GM19023 (cell line): ENCODE measurements around the gene ATF6B.

Experiments used
- ATAC-seq: cut with Tn5 transposase; IDR thresholded peaks from one replicate; pipeline ENCODE4 v1.9.1; 2021; ENCODE audit warnings: mild to moderate bottlenecking, moderate library complexity; ENCODE audit not compliant: unreplicated experiment

The ATF6B gene

DNA sequence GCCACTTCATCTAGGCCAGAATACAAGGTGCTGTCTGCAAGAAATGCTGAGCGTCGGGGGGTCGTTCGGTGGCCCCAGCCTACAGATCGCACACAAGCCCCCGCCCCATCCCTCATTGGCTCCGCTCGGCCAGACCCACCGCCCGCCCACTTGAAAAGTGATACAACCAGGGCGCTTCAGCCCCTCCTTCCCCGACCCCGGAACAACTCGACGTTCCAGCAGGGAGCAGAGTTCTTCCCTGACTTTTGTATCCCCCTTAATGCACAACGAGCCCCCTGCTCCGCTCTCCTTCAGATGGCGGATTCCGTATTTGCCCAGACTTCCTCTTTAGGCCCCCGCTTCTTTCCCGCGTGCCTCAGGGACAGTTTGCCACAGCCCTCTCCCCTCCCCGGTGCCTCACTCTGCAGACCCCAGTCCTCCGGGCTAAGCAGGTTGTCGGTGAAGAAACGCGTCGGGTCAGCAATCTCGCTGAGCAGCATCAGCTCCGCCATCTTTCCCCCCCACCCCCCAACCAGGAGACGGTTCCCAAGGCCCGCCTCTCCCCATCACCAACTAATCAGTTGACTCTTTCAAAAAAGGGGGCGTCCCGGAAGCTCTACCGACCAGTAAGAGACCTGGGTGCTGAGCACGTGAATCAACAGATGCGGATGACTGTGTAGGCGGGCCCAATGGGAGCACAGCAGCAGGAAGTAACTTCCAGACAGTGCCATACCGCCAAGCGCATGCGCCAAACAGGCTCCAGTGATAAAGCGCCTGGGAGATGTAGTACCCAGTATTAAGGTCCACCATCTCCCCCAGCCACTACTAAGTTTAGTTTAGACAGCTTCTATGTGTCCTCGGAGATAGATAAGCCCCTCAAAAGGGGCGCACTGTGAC, at the start of gene ATF6B:
Gene ATF6B, minus strand, starts transcription at position 530 of the 876 bp plus-strand sequence. Its CDS starts 39 bp downstream, at position 491.
- ATAC-seq: peak; percentile 86

GRCh38 chr6:32177183-32177787, 49.2 kb upstream of the ATF6B start:
- ATAC-seq: no peak

GRCh38 chr6:32176476-32177182, 48.6 kb upstream of the ATF6B start:
- ATAC-seq: no peak

- ATAC-seq: peak; percentile 46
Measured at GRCh38 chr6:32175711-32176475, 47.8 kb upstream of the ATF6B start, which contains the start of gene AGPAT1. Gene AGPAT1 (minus strand): TSS chr6:32176084. CDS start chr6:32171496, 4,588 bp downstream.

DNA sequence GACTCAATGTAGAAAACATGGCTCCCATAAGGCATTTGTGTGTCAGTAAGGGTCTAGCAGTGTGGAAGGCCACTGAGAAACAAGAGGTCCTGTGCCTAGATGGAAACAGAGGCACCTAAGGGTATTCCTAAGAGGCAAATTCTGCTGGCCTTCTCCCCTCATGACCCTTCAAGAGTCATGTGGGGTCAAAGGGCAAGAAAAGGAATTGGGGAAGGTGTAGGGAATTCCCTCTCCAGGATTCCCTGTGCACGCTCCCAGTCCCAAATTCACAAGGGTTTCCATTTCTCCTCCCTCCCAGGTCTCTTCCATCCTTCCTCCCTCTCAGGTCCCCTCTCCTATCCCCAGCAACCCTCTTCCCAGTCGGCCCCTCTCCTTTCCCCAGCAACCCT, 47.3 kb upstream of the ATF6B start:
- no peak for ATAC-seq

GRCh38 chr6:32174416-32174815, 46.4 kb upstream of the ATF6B start:
- no peak for ATAC-seq

GRCh38 chr6:32173051-32173727, 45.1 kb upstream of the ATF6B start:
- no peak for ATAC-seq

- no peak for ATAC-seq
Measured at GRCh38 chr6:32171234-32171633, 43.2 kb upstream of the ATF6B start.

- no peak for ATAC-seq
Measured at GRCh38 chr6:32170294-32170693, 42.2 kb upstream of the ATF6B start.

- no peak for ATAC-seq
Measured at GRCh38 chr6:32168807-32169591, 41.0 kb upstream of the ATF6B start.

- no peak for ATAC-seq
Measured at GRCh38 chr6:32168350-32168749, 40.3 kb upstream of the ATF6B start.

DNA sequence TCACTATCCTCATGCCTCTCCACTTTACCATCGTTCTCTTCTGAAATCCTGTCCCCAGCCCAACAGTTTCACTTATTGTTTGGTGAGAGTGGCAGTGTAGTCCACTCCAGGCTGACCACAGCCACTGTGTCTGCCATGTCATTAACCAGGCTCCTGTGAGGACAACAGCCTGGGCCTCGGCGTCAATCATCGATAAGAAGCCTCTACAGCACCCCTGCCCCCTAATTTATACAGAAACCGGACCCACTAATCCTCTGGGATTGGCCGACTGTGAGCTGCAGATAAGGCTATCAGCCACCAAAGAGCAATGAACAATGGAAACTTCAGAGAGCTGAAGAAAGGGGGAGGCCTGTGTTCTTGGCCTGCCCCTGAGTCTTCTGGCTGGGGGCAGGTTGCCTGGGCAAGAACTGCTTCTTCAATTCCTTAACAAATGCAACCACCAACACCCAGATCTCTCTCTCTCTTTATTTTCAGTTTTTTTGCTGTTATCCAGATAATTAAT, 39.8 kb upstream of the ATF6B start:
- ATAC-seq: no peak

- no peak for ATAC-seq
Measured at GRCh38 chr6:32167154-32167760, 39.2 kb upstream of the ATF6B start.

- no peak for ATAC-seq
Measured at GRCh38 chr6:32166411-32167061, 38.5 kb upstream of the ATF6B start.

- ATAC-seq: no peak
Measured at GRCh38 chr6:32164295-32164694, 36.2 kb upstream of the ATF6B start, which contains the start of gene EGFL8. Gene EGFL8 (plus strand): TSS chr6:32164595. CDS start chr6:32166166, 1,571 bp downstream.

DNA sequence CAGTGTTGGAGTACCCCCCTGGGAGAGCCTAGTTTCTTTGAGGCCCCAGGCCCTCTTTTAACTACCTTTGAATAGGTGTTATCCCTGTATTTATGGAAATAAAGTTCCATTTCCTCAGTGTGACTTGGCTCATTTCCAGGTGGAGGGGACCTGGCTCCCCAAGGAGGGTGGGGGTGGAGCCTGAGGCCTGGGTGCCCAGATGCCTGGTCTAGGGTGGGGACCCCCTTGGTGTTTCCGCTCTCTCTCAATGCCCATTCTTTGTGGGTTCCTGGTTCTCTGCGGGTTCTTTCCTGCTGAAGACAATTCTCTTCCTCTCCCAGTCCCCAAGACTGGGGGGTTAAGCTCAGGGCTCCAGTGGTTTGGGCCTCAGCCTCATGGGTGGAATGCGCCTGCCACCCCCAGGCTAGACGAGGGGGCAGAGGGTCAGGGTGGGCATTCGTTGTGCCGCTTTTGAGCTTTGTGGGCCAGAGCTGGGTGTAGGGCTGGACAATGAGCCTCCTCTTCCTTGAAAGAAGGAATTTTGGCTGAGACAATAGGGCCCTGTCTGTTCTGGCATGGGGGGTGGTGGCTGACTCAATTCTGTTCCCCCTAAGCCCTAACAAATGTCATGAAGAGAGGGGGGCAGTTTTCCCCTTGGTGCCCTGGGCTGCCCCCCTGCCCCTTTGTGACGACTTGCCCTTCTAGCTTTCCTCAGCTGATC, 35.7 kb upstream of the ATF6B start:
- ATAC-seq: no peak

- ATAC-seq: no peak
Measured at GRCh38 chr6:32158052-32158451, 30.0 kb upstream of the ATF6B start.

- no peak for ATAC-seq
Measured at GRCh38 chr6:32156891-32157290, 28.8 kb upstream of the ATF6B start.
